ENCODE measurements around the gene GAB3. TPM values are rescaled to one million over a fixed set of nuclear protein-coding genes. Genes with fewer than 3 reads are reported as not detected.
A peak's percentile ranks its signal among the peaks of the same experiment; 100 is the strongest.

GAB3 gene
- total and polyA plus RNA-seq, 9 of the 15 experiments (the other 6 are each of a cell fraction or from before 2014, with no cell fraction given) = 16.1 to 31.4 (median 20.2) TPM

DNA sequence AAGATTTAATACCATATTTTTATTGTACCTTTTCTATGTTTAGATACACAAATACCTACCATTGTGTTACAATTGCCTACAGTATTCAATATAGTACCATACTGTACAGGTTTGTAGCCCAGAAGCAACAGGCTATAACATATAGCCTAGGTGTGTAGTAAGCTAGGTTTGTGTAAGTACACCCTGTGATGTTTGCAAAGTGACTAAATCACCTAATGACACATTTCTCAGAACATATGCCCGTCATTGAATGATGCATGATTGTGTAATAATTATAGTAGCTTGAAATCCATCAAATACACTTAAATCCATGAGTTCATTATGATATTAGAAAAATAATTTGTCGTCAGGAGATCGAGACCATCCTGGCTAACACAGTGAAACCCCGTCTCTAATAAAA is 30.8 kb downstream of the GAB3 start (continued):
- TF ChIP-seq, protein P1, sequence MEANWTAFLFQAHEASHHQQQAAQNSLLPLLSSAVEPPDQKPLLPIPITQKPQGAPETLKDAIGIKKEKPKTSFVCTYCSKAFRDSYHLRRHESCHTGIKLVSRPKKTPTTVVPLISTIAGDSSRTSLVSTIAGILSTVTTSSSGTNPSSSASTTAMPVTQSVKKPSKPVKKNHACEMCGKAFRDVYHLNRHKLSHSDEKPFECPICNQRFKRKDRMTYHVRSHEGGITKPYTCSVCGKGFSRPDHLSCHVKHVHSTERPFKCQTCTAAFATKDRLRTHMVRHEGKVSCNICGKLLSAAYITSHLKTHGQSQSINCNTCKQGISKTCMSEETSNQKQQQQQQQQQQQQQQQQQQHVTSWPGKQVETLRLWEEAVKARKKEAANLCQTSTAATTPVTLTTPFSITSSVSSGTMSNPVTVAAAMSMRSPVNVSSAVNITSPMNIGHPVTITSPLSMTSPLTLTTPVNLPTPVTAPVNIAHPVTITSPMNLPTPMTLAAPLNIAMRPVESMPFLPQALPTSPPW (CRISPR knock-in tag; IDR thresholded peaks at IDR 0.05) = no peak

DNA sequence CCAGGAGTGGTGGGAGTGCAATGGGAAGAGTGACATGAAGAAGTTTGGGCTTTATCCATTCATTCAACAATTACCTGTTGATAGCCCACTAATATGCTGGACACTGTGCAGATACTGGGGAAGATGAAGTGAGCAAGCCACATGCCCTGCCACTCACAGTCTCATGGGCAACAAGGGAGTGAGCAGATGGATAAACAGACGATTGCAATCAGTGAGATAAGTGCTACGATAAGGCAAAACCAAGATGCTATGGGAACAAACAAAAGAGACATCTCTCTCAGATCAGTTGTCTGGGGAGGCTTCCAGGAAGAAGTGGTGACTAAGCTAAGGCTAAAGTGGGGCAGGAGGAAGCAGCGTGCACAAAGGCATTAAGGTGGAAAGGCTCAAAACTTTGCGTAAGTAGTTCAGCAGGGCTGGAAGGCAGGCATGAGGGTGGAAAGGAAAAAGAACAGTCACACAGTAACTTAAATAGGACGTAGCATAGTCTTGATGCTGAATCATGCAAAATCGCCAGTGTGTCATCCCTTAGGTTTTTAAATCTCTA is 31.7 kb downstream of the GAB3 start:
- ATAC-seq (peak; percentile 66), FAIRE-seq (peak; percentile 88), DNase-seq (ENCODE audit: extremely low read depth in 1 of 4, low spot score in 3 of 4) (peak in 2 of 4 experiments; percentile 34 to 69)
- ChIA-PET CTCF (ENCODE audit: low intra/inter-chr PET ratio) (no interaction called here), POLR2A (interaction anchor here (0.8 to 1.9 kb wide), 5 partner anchors 9 to 175 kb away, joined by 3 to 7 read pairs (median 3); no protein-coding TSS in a partner anchor)
- WGBS (ENCODE audit: insufficient coverage, low coverage, missing lambda C conversion rate) = 0% methylated on average over 6 of the region's 6 CpGs
- Histone ChIP-seq H4K20me1 (replicated peaks; ENCODE audit: control insufficient read depth, insufficient read depth, low read length) (0 out of 2 replicates have a peak, but pooled peaks cover 8% of the 10 kb centered on the region), H3K9ac (ENCODE audit: insufficient read depth in 1 of 2, low read depth in 2 of 2, low read length in 2 of 2) (peak overlapping the region in 1 of 2 experiments; percentile 12; a peak in 2 of 4 replicates), H3K4me1 (replicated peaks in 1 of 2; ENCODE audit: control insufficient read depth in 2 of 2, insufficient read depth in 2 of 2, low read length in 2 of 2) (peaks cover 20 to 28% of the 10 kb centered on the region in 2 experiments), H2AFZ (ENCODE audit: low read depth, low read length) (no peak overlapping the region), H3K79me2 (ENCODE audit: control insufficient read depth, insufficient read depth, low read length) (peaks cover 61% of the 10 kb centered on the region), H3K4me3 (no peak overlapping the region), H3K36me3 (ENCODE audit: control insufficient read depth, insufficient read depth, low read length) (peaks cover 27% of the 10 kb centered on the region), H3K9me3 (replicated peaks; ENCODE audit: control insufficient read depth, insufficient read depth, low read depth, low read length) (no peaks in the 10 kb centered on the region), H3K4me2 (ENCODE audit: insufficient read depth, low read length) (peak overlapping the region; percentile 71), H3K27ac (ENCODE audit: extremely low read depth, low read depth, low read length) (peak overlapping the region; percentile 89), H3K27me3 (ENCODE audit: control insufficient read depth in 2 of 2, insufficient read depth in 2 of 2, low read length in 2 of 2) (no peaks in the 10 kb centered on the region), H3K9me1 (ENCODE audit: control insufficient read depth, insufficient read depth, low read length) (peaks cover 3% of the 10 kb centered on the region)
- intact Hi-C loops (cut with micrococcal nuclease) = loop anchor here (2.0 kb wide), 1 partner anchor 30 kb away; no protein-coding TSS in a partner anchor
- no TSS peak for BruUV-seq (replicated peaks)
- in situ Hi-C loops (cut with MboI) = no loop called here
- TF ChIP-seq GATAD2A (IDR thresholded peaks at IDR 0.05) (peak; percentile 27; the same call in 1 of the 2 replicates), CREM (IDR thresholded peaks at IDR 0.05; ENCODE audit: low read depth) (0 out of 2 replicates have a peak, but pooled peaks have one; percentile 40), DNMT1 (IDR thresholded peaks at IDR 0.05) (no peak), ZNF23 (CRISPR knock-in tag; IDR thresholded peaks at IDR 0.05) (no peak), C11orf30 (IDR thresholded peaks at IDR 0.05; ENCODE audit: low read depth) (peak; percentile 66), NCOR1 (IDR thresholded peaks at IDR 0.05) (0 out of 2 replicates have a peak, but pooled peaks have one; percentile 21), CC2D1A (IDR thresholded peaks at IDR 0.05) (no peak), HSF4 (CRISPR knock-in tag; IDR thresholded peaks at IDR 0.05; ENCODE audit: borderline replicate concordance) (no peak), TRIM28 (IDR thresholded peaks at IDR 0.05) (no peak)
- TF ChIP-seq, protein P2, sequence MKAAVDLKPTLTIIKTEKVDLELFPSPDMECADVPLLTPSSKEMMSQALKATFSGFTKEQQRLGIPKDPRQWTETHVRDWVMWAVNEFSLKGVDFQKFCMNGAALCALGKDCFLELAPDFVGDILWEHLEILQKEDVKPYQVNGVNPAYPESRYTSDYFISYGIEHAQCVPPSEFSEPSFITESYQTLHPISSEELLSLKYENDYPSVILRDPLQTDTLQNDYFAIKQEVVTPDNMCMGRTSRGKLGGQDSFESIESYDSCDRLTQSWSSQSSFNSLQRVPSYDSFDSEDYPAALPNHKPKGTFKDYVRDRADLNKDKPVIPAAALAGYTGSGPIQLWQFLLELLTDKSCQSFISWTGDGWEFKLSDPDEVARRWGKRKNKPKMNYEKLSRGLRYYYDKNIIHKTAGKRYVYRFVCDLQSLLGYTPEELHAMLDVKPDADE (conservative IDR thresholded peaks at IDR 0.05; ENCODE audit: control insufficient read depth, low read depth, low read length) = no peak
- TF ChIP-seq, protein P3, sequence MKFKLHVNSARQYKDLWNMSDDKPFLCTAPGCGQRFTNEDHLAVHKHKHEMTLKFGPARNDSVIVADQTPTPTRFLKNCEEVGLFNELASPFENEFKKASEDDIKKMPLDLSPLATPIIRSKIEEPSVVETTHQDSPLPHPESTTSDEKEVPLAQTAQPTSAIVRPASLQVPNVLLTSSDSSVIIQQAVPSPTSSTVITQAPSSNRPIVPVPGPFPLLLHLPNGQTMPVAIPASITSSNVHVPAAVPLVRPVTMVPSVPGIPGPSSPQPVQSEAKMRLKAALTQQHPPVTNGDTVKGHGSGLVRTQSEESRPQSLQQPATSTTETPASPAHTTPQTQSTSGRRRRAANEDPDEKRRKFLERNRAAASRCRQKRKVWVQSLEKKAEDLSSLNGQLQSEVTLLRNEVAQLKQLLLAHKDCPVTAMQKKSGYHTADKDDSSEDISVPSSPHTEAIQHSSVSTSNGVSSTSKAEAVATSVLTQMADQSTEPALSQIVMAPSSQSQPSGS (CRISPR knock-in tag; IDR thresholded peaks at IDR 0.05) = no peak
- TF ChIP-seq, protein P4, sequence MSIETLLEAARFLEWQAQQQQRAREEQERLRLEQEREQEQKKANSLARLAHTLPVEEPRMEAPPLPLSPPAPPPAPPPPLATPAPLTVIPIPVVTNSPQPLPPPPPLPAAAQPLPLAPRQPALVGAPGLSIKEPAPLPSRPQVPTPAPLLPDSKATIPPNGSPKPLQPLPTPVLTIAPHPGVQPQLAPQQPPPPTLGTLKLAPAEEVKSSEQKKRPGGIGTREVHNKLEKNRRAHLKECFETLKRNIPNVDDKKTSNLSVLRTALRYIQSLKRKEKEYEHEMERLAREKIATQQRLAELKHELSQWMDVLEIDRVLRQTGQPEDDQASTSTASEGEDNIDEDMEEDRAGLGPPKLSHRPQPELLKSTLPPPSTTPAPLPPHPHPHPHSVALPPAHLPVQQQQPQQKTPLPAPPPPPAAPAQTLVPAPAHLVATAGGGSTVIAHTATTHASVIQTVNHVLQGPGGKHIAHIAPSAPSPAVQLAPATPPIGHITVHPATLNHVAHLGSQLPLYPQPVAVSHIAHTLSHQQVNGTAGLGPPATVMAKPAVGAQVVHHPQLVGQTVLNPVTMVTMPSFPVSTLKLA (conservative IDR thresholded peaks at IDR 0.05) = 0 out of 4 replicates have a peak, but pooled peaks of 1 of the 2 experiments have one; percentile 15
- TF ChIP-seq, protein P5, sequence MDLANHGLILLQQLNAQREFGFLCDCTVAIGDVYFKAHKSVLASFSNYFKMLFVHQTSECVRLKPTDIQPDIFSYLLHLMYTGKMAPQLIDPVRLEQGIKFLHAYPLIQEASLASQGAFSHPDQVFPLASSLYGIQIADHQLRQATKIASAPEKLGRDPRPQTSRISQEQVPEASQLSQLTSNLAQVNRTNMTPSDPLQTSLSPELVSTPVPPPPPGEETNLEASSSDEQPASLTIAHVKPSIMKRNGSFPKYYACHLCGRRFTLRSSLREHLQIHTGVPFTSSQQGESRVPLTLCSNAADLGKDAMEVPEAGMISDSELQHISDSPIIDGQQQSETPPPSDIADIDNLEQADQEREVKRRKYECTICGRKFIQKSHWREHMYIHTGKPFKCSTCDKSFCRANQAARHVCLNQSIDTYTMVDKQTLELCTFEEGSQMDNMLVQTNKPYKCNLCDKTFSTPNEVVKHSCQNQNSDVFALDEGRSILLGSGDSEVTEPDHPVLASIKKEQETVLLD (IDR thresholded peaks at IDR 0.05) = 0 out of 2 replicates have a peak, but pooled peaks have one; percentile 25

Data from K562 (cell line).